H9 (cell line): ENCODE measurements around the gene METRNL. TPM values are rescaled to one million over a fixed set of nuclear protein-coding genes. Genes with fewer than 3 reads are reported as not detected.
"Not testable (repeated sequence)": the region's sequence is repeated elsewhere in the genome, so short reads cannot be mapped to it uniquely, and the experiment has no call there.

ENCODE experiments used
- DNase-seq: peaks from one replicate; pipeline ENCODE4 v3.0.0-alpha.2; 2017
- H2AFZ ChIP-seq: one replicate; pipeline ENCODE4 v1.6.1; 2013; ENCODE audit warnings: mild to moderate bottlenecking, low read length, control low read depth, moderate library complexity
- H2AK5ac ChIP-seq: 2 replicates; pipeline ENCODE4 v1.6.1; 2013; ENCODE audit warnings: low read length, control low read depth, mixed read lengths; ENCODE audit not compliant: insufficient read length
- H2BK120ac ChIP-seq: one replicate; pipeline ENCODE4 v1.6.1; 2013; ENCODE audit warnings: low read depth, mild to moderate bottlenecking, low read length, control low read depth, inconsistent platforms; ENCODE audit not compliant: poor library complexity, severe bottlenecking
- H2BK12ac ChIP-seq: 2 replicates; pipeline ENCODE4 v1.6.1; 2013; ENCODE audit warnings: low read length, control low read depth, mixed read lengths, low read depth; ENCODE audit not compliant: insufficient read length
- H2BK15ac ChIP-seq: 2 replicates; pipeline ENCODE4 v1.6.1; 2013; ENCODE audit warnings: low read depth, low read length, control low read depth
- H2BK20ac ChIP-seq: one replicate; pipeline ENCODE4 v1.6.1; 2013; ENCODE audit warnings: low read depth, mild to moderate bottlenecking, low read length, control low read depth, inconsistent platforms; ENCODE audit not compliant: poor library complexity, severe bottlenecking
- H2BK5ac ChIP-seq: 2 replicates; pipeline ENCODE4 v1.6.1; 2013; ENCODE audit warnings: low read length, control low read depth, mixed read lengths; ENCODE audit not compliant: insufficient read length
- H3K14ac ChIP-seq: 2 replicates; pipeline ENCODE4 v1.6.1; 2013; ENCODE audit warnings: low read length, control low read depth; ENCODE audit not compliant: insufficient read depth
- H3K18ac ChIP-seq: 2 replicates; pipeline ENCODE4 v1.6.1; 2013; ENCODE audit warnings: low read depth, mild to moderate bottlenecking, mixed read lengths, low read length, control low read depth; ENCODE audit not compliant: insufficient read length
- H3K23ac ChIP-seq: 2 replicates; pipeline ENCODE4 v1.6.1; 2013; ENCODE audit warnings: low read length, control low read depth, mixed read lengths, low read depth; ENCODE audit not compliant: insufficient read length
- H3K23me2 ChIP-seq: 2 replicates; pipeline ENCODE4 v1.6.1; 2013; ENCODE audit warnings: low read depth, mild to moderate bottlenecking, mixed read lengths, low read length, control low read depth; ENCODE audit not compliant: insufficient read length, poor library complexity, severe bottlenecking
- H3K27ac ChIP-seq: 2 replicates; pipeline ENCODE4 v1.5.1; 2013; ENCODE audit warnings: low read length, control low read depth, mixed read lengths, low read depth; ENCODE audit not compliant: insufficient read length
- H3K27me3 ChIP-seq: 2 replicates; pipeline ENCODE4 v1.6.1; 2013; ENCODE audit warnings: low read length, control low read depth, inconsistent platforms; ENCODE audit not compliant: insufficient read depth
- H3K4ac ChIP-seq: 2 replicates; pipeline ENCODE4 v1.6.1; 2013; ENCODE audit warnings: low read depth, mild to moderate bottlenecking, control low read depth, inconsistent platforms, low read length, moderate library complexity
- H3K4me1 ChIP-seq: 2 replicates; pipeline ENCODE4 v1.6.1; 2013; ENCODE audit warnings: low read length, control low read depth, inconsistent platforms; ENCODE audit not compliant: insufficient read depth
- H3K4me2 ChIP-seq: 2 replicates; pipeline ENCODE4 v1.6.1; 2013; ENCODE audit warnings: low read length, control low read depth, mixed read lengths; ENCODE audit not compliant: insufficient read length, insufficient read depth
- H3K56ac ChIP-seq: 2 replicates; pipeline ENCODE4 v1.6.1; 2013; ENCODE audit warnings: low read depth, mild to moderate bottlenecking, mixed read lengths, low read length, control low read depth; ENCODE audit not compliant: insufficient read length
- H3K79me1 ChIP-seq: 2 replicates; pipeline ENCODE4 v1.6.1; 2013; ENCODE audit warnings: low read depth, mild to moderate bottlenecking, moderate library complexity, low read length, control low read depth, inconsistent platforms; ENCODE audit not compliant: insufficient read depth, poor library complexity, severe bottlenecking
- H3K79me2 ChIP-seq: 2 replicates; pipeline ENCODE4 v1.6.1; 2013; ENCODE audit warnings: low read length, control low read depth, inconsistent platforms; ENCODE audit not compliant: insufficient read depth
- H3K9ac ChIP-seq: 2 replicates; pipeline ENCODE4 v1.6.1; 2013; ENCODE audit warnings: low read length, control low read depth, mixed read lengths; ENCODE audit not compliant: insufficient read length; ENCODE audit errors: extremely low read depth
- H3K9me3 ChIP-seq: one replicate; pipeline ENCODE4 v1.6.1; 2013; ENCODE audit warnings: low read depth, low read length, inconsistent platforms; ENCODE audit not compliant: control insufficient read depth
- H3T11ph ChIP-seq: one replicate; pipeline ENCODE4 v1.6.1; 2013; ENCODE audit warnings: mild to moderate bottlenecking, low read length, control low read depth, inconsistent platforms
- H4K20me1 ChIP-seq: one replicate; pipeline ENCODE4 v1.6.1; 2013; ENCODE audit not compliant: control insufficient read depth, insufficient read length, insufficient read depth
- H4K5ac ChIP-seq: 2 replicates; pipeline ENCODE4 v1.6.1; 2013; ENCODE audit warnings: low read depth, mild to moderate bottlenecking, mixed read lengths, low read length, control low read depth; ENCODE audit not compliant: insufficient read length
- H4K8ac ChIP-seq: replicated peaks from 2 replicates; pipeline ENCODE4 v1.6.1; 2013; ENCODE audit warnings: low read length, control low read depth, mixed read lengths, low read depth; ENCODE audit not compliant: insufficient read length
- H4K91ac ChIP-seq: 2 replicates; pipeline ENCODE4 v1.6.1; 2013; ENCODE audit warnings: low read depth, mild to moderate bottlenecking, moderate library complexity, mixed read lengths, low read length, control low read depth; ENCODE audit not compliant: insufficient read length
- H3K27ac Mint-ChIP-seq, 3 experiments: 2 replicates in 2 of 3; 3 replicates in 1 of 3; pipeline ENCODE4 v1.8.0; 2020 to 2021; ENCODE audit warnings: mixed read lengths in 3 of 3, mild to moderate bottlenecking in 1 of 3, moderate library complexity in 1 of 3
- H3K27me3 Mint-ChIP-seq: 2 replicates; pipeline ENCODE4 v1.8.0; 2021; ENCODE audit warnings: low read depth, mild to moderate bottlenecking, moderate library complexity, mixed read lengths
- H3K36me3 Mint-ChIP-seq, 3 experiments: 2 replicates in 2 of 3; 3 replicates in 1 of 3; pipeline ENCODE4 v1.8.0; 2020 to 2021; ENCODE audit warnings: low read depth in 3 of 3, mixed read lengths in 3 of 3; ENCODE audit not compliant: insufficient read depth in 1 of 3
- H3K4me1 Mint-ChIP-seq, 2 experiments: 2 replicates each; pipeline ENCODE4 v1.8.0; 2020; ENCODE audit warnings: mixed read lengths in 2 of 2
- H3K4me3 Mint-ChIP-seq, 2 experiments: 2 replicates in 1 of 2; 3 replicates in 1 of 2; pipeline ENCODE4 v1.8.0; 2020 to 2021; ENCODE audit warnings: mild to moderate bottlenecking in 2 of 2, mixed read lengths in 2 of 2, moderate library complexity in 1 of 2
- H3K9me3 Mint-ChIP-seq, 2 experiments: 2 replicates in 1 of 2; 3 replicates in 1 of 2; pipeline ENCODE4 v1.8.0; 2020; ENCODE audit warnings: mild to moderate bottlenecking in 2 of 2, mixed read lengths in 2 of 2, moderate library complexity in 1 of 2
- CTCF ChIP-seq: fragments of 200-600 bp; sonication (generic); conservative IDR thresholded peaks from 3 replicates; pipeline ENCODE4 v1.8.0; 2021; ENCODE audit warnings: antibody characterized with exemption, mild to moderate bottlenecking
- WGBS: extraction: QIAGEN DNeasy Blood & Tissue Kit; methylation state at CpG from one replicate; pipeline ENCODE4 v1.1.7; 2013; ENCODE audit warnings: missing lambda C conversion rate, low lambda C conversion rate, mixed read lengths; ENCODE audit not compliant: insufficient read length; ENCODE audit errors: extremely low coverage; 5-methylcytosine and 5-hydroxymethylcytosine counted together
- total RNA-seq: library from RNA; stranded (reverse); gene quantifications from 2 replicates; pipeline ENCODE4 v1.2.1, GENCODE V29; 2021

Gene METRNL
- total RNA-seq, 1 experiment from 2014 or later = 21.4 TPM

- H2BK20ac ChIP-seq = no peak overlapping the region
- H3K56ac ChIP-seq = no peak overlapping the region
- H3K27ac ChIP-seq = no peak overlapping the region
- DNase-seq = peak; percentile 26
- Mint-ChIP-seq H3K9me3 (no peaks in the 10 kb centered on the region), H3K27me3 (peaks cover 3% of the 10 kb centered on the region), H3K4me3 (no peak overlapping the region), H3K4me1 (peaks cover 3 to 7% of the 10 kb centered on the region in 2 experiments; a peak in 2 of 4 replicates), H3K36me3 (no peaks in the 10 kb centered on the region; a peak in 1 of 7 replicates), H3K27ac (no peak overlapping the region; a peak in 1 of 7 replicates)
- H4K5ac ChIP-seq = no peak overlapping the region
- H2AK5ac ChIP-seq = no peak overlapping the region
- no peaks in the 10 kb centered on the region for H3K27me3 ChIP-seq
- H3K4ac ChIP-seq = no peak overlapping the region
- H4K8ac ChIP-seq = no peak overlapping the region
- no peak for TF ChIP-seq CTCF
- no peak overlapping the region for H2BK5ac ChIP-seq
- H3K23ac ChIP-seq = no peak overlapping the region
- no peak overlapping the region for H2AFZ ChIP-seq
- H2BK15ac ChIP-seq = no peak overlapping the region
- H3K79me1 ChIP-seq = no peaks in the 10 kb centered on the region
- peak overlapping the region; percentile 61; the same call in 1 of the 2 replicates for H3K14ac ChIP-seq
- H3K4me1 ChIP-seq = no peaks in the 10 kb centered on the region
- WGBS = no CpG with 5 or more reads among the region's 16 CpGs
- no peak overlapping the region for H4K91ac ChIP-seq
- H3K9me3 ChIP-seq = no peaks in the 10 kb centered on the region
- H3K18ac ChIP-seq = no peak overlapping the region
- no peak overlapping the region for H2BK120ac ChIP-seq
- no peak overlapping the region for H3T11ph ChIP-seq
- H4K20me1 ChIP-seq = no peaks in the 10 kb centered on the region
- H2BK12ac ChIP-seq = no peak overlapping the region
- no peaks in the 10 kb centered on the region for H3K23me2 ChIP-seq
- H3K9ac ChIP-seq = no peak overlapping the region
- H3K4me2 ChIP-seq = no peak overlapping the region
- no peaks in the 10 kb centered on the region for H3K79me2 ChIP-seq
Observed at GRCh38 chr17:83133302-83134121, 54.1 kb downstream of the METRNL start.

- H3K4ac ChIP-seq, H4K20me1 ChIP-seq, H3K18ac ChIP-seq, H3K9me3 Mint-ChIP-seq, H4K91ac ChIP-seq, H4K8ac ChIP-seq, H3K4me3 Mint-ChIP-seq, H3K14ac ChIP-seq, H3K27me3 Mint-ChIP-seq, H3K27ac ChIP-seq, H3T11ph ChIP-seq, H3K23ac ChIP-seq, H3K4me2 ChIP-seq, H2BK120ac ChIP-seq, H3K79me2 ChIP-seq, H4K5ac ChIP-seq, H2AFZ ChIP-seq, H3K9ac ChIP-seq, H3K23me2 ChIP-seq, H3K4me1 ChIP-seq, H3K27ac Mint-ChIP-seq, H2AK5ac ChIP-seq, DNase-seq, H2BK15ac ChIP-seq, H2BK20ac ChIP-seq, H3K56ac ChIP-seq, H3K9me3 ChIP-seq, H3K27me3 ChIP-seq, H3K4me1 Mint-ChIP-seq, H3K36me3 Mint-ChIP-seq, H2BK5ac ChIP-seq, H3K79me1 ChIP-seq, H2BK12ac ChIP-seq: not testable (repeated sequence)
- no CpG with 5 or more reads among the region's 38 CpGs for WGBS
Observed at GRCh38 chr17:83134456-83134855, 55.0 kb downstream of the METRNL start.
